ENCODE data around the gene ATF7IP2.
"Not testable (repeated sequence)": the region's sequence is repeated elsewhere in the genome, so short reads cannot be mapped to it uniquely, and the experiment has no call there.

DNA sequence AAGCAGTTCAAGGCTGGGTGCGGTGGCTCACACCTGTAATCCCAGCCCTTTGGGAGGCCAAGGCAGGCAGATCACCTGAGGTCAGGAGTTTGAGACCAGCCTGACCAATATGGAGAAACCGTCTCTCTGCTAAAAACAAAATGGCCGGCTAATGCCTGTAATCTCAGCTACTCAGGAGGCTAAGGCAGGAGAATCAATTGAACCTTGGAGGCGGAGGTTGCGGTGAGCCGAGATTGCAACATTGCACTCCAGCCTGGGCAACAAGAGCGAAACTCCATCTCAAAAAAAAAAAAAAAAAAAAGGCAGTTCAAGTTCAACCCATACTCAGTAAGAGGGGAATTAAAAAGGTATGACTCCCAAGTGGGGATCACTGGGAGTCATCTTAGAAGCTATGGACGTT, 19.2 kb upstream of the ATF7IP2 start:
- not testable (repeated sequence) for TF ChIP-seq POLR2A (IDR thresholded peaks at IDR 0.05)
- TF ChIP-seq, protein P1, sequence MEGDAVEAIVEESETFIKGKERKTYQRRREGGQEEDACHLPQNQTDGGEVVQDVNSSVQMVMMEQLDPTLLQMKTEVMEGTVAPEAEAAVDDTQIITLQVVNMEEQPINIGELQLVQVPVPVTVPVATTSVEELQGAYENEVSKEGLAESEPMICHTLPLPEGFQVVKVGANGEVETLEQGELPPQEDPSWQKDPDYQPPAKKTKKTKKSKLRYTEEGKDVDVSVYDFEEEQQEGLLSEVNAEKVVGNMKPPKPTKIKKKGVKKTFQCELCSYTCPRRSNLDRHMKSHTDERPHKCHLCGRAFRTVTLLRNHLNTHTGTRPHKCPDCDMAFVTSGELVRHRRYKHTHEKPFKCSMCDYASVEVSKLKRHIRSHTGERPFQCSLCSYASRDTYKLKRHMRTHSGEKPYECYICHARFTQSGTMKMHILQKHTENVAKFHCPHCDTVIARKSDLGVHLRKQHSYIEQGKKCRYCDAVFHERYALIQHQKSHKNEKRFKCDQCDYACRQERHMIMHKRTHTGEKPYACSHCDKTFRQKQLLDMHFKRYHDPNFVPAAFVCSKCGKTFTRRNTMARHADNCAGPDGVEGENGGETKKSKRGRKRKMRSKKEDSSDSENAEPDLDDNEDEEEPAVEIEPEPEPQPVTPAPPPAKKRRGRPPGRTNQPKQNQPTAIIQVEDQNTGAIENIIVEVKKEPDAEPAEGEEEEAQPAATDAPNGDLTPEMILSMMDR (IDR thresholded peaks at IDR 0.05) = not testable (repeated sequence)

All from thyroid gland (tissue), 4 donors.